PFSK-1 (cell line): ENCODE results near the gene ZNF768.

Experiments
- FOXP2 ChIP-seq: optimal IDR thresholded peaks from 2 replicates; pipeline ENCODE3; 2011; ENCODE audit warnings: borderline replicate concordance, control low read depth, inconsistent platforms; ENCODE audit not compliant: insufficient read depth; ENCODE audit errors: extremely low read length, extremely low read depth
- TAF1 ChIP-seq: IDR thresholded peaks from 2 replicates; pipeline ENCODE4 v1.6.1; 2012; ENCODE audit warnings: low read length, control low read depth, borderline replicate concordance; ENCODE audit not compliant: insufficient read depth

DNA sequence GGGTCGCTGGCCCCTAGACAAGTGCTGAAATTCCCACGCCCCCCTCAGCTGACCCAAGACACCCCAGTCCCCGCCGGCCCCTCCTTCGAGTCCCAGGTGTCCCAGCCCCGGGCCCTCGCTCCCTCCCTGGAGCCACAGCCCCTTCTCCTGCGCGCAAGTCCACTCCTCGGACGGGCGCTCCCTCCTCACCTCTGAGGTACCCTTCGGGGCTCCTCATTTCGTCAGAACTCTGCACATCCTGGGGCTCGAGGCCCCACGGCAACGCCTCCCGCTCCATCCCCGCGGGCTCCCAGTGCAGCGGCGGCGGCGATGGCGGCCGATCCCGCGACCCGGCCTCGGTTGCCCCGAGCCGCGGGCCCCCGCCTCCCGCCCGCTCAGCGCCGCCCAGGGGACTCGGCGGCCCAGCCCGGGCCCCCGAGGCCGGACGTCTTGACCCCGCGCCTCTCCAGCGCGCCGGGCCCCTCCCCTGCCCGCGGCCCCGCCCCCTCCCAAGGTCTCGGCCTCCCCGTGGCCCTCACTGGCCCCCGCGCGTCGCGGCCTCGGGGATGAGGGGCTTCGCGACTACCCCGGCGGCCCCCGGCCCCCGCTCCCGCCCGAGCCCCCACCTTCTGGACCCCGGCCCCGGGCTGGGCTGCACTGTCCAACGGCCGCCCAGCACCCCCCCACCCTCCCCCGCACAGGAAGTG, at the start of gene ZNF768:
- TF ChIP-seq FOXP2 (no peak), TAF1 (no peak)
